Muscle of leg (tissue), 11 donors: ENCODE measurements around the gene NANOG. TPM values are rescaled to one million over a fixed set of nuclear protein-coding genes. Genes with fewer than 3 reads are reported as not detected.
"Not testable (repeated sequence)": the region's sequence is repeated elsewhere in the genome, so short reads cannot be mapped to it uniquely, and the experiment has no call there.

ENCODE experiments used
- DNase-seq: peaks from one replicate; pipeline ENCODE4 v3.0.0; 2013
- H3K27ac ChIP-seq: one replicate; pipeline ENCODE4 v1.5.1; 2013; ENCODE audit warnings: mild to moderate bottlenecking, low read length, control low read depth
- H3K27me3 ChIP-seq: one replicate; pipeline ENCODE4 v1.6.1; 2013; ENCODE audit warnings: low read length; ENCODE audit not compliant: control insufficient read depth, insufficient read depth
- H3K36me3 ChIP-seq: one replicate; pipeline ENCODE4 v1.6.1; 2013; ENCODE audit warnings: low read length; ENCODE audit not compliant: control insufficient read depth, insufficient read depth
- H3K4me1 ChIP-seq: one replicate; pipeline ENCODE4 v1.6.1; 2013; ENCODE audit warnings: low read length; ENCODE audit not compliant: control insufficient read depth, insufficient read depth
- H3K4me3 ChIP-seq: one replicate; pipeline ENCODE4 v1.5.1; 2013; ENCODE audit warnings: low read length, control low read depth
- H3K9me3 ChIP-seq: replicated peaks from 2 replicates; pipeline ENCODE4 v1.6.1; 2013; ENCODE audit warnings: low read depth, low read length; ENCODE audit not compliant: control insufficient read depth
- WGBS: methylation state at CpG from one replicate; pipeline ENCODE4 v1.1.5; 2013; ENCODE audit warnings: missing lambda C conversion rate; ENCODE audit not compliant: insufficient coverage; 5-methylcytosine and 5-hydroxymethylcytosine counted together
- polyA plus RNA-seq, 8 donors: library from polyadenylated mRNA; unstranded; fragments of 120-200 nt; gene quantifications; one replicate each; pipeline versions ENCODE4 v1.2.1 to v1.2.3, GENCODE V29; 2013; ENCODE audit warnings: inconsistent platforms in 1 of 8, low replicate concordance in 1 of 8; ENCODE audit not compliant: insufficient read length in 8 of 8, insufficient read depth in 1 of 8
- total RNA-seq: library from RNA; stranded (reverse); fragments of 120-200 nt; gene quantifications from one replicate; pipeline ENCODE4 v1.2.4, GENCODE V29; 2013

The NANOG gene
- total and polyA plus RNA-seq, 9 donors, result 0.04 to 0.22 (median 0.10) TPM; not detected in 2

GRCh38 chr12:7769999-7770398 lies 19.2 kb upstream of the NANOG start:
- H3K4me1 ChIP-seq, result no peaks in the 10 kb centered on the region
- DNase-seq, result no peak
- H3K9me3 ChIP-seq, result no peaks in the 10 kb centered on the region
- H3K27ac ChIP-seq, result no peak overlapping the region
- 43% methylated on average over 1 of the region's 3 CpGs for WGBS
- no peaks in the 10 kb centered on the region for H3K36me3 ChIP-seq
- no peak overlapping the region for H3K4me3 ChIP-seq
- H3K27me3 ChIP-seq, result no peaks in the 10 kb centered on the region

- Histone ChIP-seq H3K9me3 (no peaks in the 10 kb centered on the region), H3K27me3 (no peaks in the 10 kb centered on the region), H3K4me1 (no peaks in the 10 kb centered on the region), H3K36me3 (no peaks in the 10 kb centered on the region), H3K27ac (no peak overlapping the region), H3K4me3 (no peak overlapping the region)
- WGBS, result no CpG with 5 or more reads among the region's 3 CpGs
- DNase-seq, result no peak
Observed at GRCh38 chr12:7781274-7781673, 7.9 kb upstream of the NANOG start.

- H3K4me3 ChIP-seq, result no peak overlapping the region
- DNase-seq, result no peak
- H3K4me1 ChIP-seq, result no peaks in the 10 kb centered on the region
- H3K27ac ChIP-seq, result no peak overlapping the region
- H3K9me3 ChIP-seq, result no peaks in the 10 kb centered on the region
- peaks cover under 1% of the 10 kb centered on the region for H3K27me3 ChIP-seq
- 81% methylated on average over 5 of the region's 6 CpGs for WGBS
- H3K36me3 ChIP-seq, result no peaks in the 10 kb centered on the region
Observed at GRCh38 chr12:7782055-7782454, 7.1 kb upstream of the NANOG start.

- H3K4me3 ChIP-seq, H3K9me3 ChIP-seq, H3K27ac ChIP-seq, H3K4me1 ChIP-seq, DNase-seq, H3K36me3 ChIP-seq: not testable (repeated sequence)
- 91% methylated on average over 5 of the region's 9 CpGs for WGBS
- H3K27me3 ChIP-seq, result peaks cover 12% of the 10 kb centered on the region
Observed at GRCh38 chr12:7783433-7783832, 5.8 kb upstream of the NANOG start.

GRCh38 chr12:7784701-7785100 lies 4.5 kb upstream of the NANOG start:
- H3K4me3 ChIP-seq, result no peak overlapping the region
- H3K9me3 ChIP-seq, result no peaks in the 10 kb centered on the region
- DNase-seq, result no peak
- no peaks in the 10 kb centered on the region for H3K36me3 ChIP-seq
- peaks cover 14% of the 10 kb centered on the region for H3K27me3 ChIP-seq
- no peak overlapping the region for H3K27ac ChIP-seq
- WGBS, result no CpG with 5 or more reads among the region's 2 CpGs
- H3K4me1 ChIP-seq, result no peaks in the 10 kb centered on the region

- Histone ChIP-seq H3K4me3 (no peak overlapping the region), H3K27ac (no peak overlapping the region), H3K9me3 (no peaks in the 10 kb centered on the region), H3K36me3 (no peaks in the 10 kb centered on the region), H3K4me1 (no peaks in the 10 kb centered on the region), H3K27me3 (peaks cover 14% of the 10 kb centered on the region)
- DNase-seq, result peak; percentile 5
- 30% methylated on average over 2 of the region's 13 CpGs for WGBS
Observed at GRCh38 chr12:7787574-7788293, 1.5 kb upstream of the NANOG start.

GRCh38 chr12:7788294-7788660 lies 925 bp upstream of the NANOG start:
- Histone ChIP-seq H3K27ac (no peak overlapping the region), H3K4me1 (no peaks in the 10 kb centered on the region), H3K9me3 (no peaks in the 10 kb centered on the region), H3K4me3 (no peak overlapping the region), H3K36me3 (no peaks in the 10 kb centered on the region), H3K27me3 (peaks cover 14% of the 10 kb centered on the region)
- no CpG with 5 or more reads among the region's 4 CpGs for WGBS
- no peak for DNase-seq

- no peak for DNase-seq
- Histone ChIP-seq H3K4me1 (no peaks in the 10 kb centered on the region), H3K27me3 (peaks cover 3% of the 10 kb centered on the region), H3K27ac (no peak overlapping the region), H3K9me3 (no peaks in the 10 kb centered on the region), H3K36me3 (no peaks in the 10 kb centered on the region), H3K4me3 (no peak overlapping the region)
- no CpG with 5 or more reads among the region's 3 CpGs for WGBS
Observed at GRCh38 chr12:7793211-7793610, 4.0 kb downstream of the NANOG start.

- not testable (repeated sequence) for H3K27ac ChIP-seq, H3K36me3 ChIP-seq, DNase-seq, H3K4me3 ChIP-seq, H3K27me3 ChIP-seq, H3K9me3 ChIP-seq, H3K4me1 ChIP-seq
- WGBS, result 93% methylated on average over 3 of the region's 7 CpGs
Observed at GRCh38 chr12:7797269-7797668, 8.1 kb downstream of the NANOG start.

GRCh38 chr12:7797698-7798398 lies 8.6 kb downstream of the NANOG start:
- WGBS, result 84% methylated on average over 5 of the region's 12 CpGs
- Histone ChIP-seq H3K4me3 (no peak overlapping the region), H3K9me3 (no peaks in the 10 kb centered on the region), H3K27me3 (no peaks in the 10 kb centered on the region), H3K36me3 (no peaks in the 10 kb centered on the region), H3K27ac (no peak overlapping the region), H3K4me1 (no peaks in the 10 kb centered on the region)
- no peak for DNase-seq
